ENCODE data around the gene SND1. TPM values are rescaled to one million over a fixed set of nuclear protein-coding genes. Genes with fewer than 3 reads are reported as not detected.

SND1 gene
- total RNA-seq, 1 donor from 2014 or later = 165 TPM

DNA sequence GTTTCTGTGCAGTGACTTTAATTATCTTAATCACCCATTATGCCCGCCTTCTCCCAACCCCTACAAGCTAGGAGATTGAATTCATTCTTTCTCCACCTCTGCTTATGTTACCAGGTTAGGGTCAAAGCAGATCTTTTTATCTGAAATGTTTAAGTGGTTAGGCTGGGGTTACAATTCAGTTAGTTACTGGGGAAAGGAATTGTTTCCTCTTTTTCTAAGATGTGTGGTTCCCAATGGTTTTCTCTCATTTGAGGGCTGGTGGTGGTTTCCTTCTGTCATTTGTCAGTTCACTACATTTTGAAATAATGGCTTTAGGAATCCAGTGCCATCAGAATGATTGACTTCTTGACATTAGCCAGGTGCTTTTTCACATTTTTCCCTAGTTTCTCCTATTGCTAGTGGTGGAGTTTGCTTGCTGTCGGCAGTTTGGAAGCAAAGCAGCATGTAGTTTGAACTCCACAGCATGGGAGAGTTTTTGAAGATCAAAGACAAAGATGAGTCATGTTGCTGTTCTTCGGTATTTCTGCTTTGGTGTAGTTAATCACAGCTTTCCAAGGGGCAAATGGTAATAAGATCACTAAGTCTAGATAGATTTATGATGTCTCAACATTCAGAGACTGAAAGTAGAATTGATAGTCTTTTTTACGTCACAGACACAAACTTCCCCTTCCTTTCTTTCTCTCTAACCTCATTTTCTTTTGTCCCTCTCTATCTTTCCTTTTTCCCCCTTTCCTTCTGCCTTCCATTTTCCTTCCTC lies 168.2 kb downstream of the SND1 start:
- peaks cover 3% of the 10 kb centered on the region for H3K4me1 Mint-ChIP-seq (ENCODE audit: low read depth, unreplicated experiment)
- H3K27me3 Mint-ChIP-seq (ENCODE audit: unreplicated experiment) = peaks cover 2% of the 10 kb centered on the region
- TF ChIP-seq, protein P1, sequence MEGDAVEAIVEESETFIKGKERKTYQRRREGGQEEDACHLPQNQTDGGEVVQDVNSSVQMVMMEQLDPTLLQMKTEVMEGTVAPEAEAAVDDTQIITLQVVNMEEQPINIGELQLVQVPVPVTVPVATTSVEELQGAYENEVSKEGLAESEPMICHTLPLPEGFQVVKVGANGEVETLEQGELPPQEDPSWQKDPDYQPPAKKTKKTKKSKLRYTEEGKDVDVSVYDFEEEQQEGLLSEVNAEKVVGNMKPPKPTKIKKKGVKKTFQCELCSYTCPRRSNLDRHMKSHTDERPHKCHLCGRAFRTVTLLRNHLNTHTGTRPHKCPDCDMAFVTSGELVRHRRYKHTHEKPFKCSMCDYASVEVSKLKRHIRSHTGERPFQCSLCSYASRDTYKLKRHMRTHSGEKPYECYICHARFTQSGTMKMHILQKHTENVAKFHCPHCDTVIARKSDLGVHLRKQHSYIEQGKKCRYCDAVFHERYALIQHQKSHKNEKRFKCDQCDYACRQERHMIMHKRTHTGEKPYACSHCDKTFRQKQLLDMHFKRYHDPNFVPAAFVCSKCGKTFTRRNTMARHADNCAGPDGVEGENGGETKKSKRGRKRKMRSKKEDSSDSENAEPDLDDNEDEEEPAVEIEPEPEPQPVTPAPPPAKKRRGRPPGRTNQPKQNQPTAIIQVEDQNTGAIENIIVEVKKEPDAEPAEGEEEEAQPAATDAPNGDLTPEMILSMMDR (IDR thresholded peaks at IDR 0.05; ENCODE audit: partially characterized antibody, unreplicated experiment) = no peak
- no peak overlapping the region for H3K27ac Mint-ChIP-seq (ENCODE audit: unreplicated experiment)
- H3K9me3 Mint-ChIP-seq (ENCODE audit: unreplicated experiment) = peaks cover 1% of the 10 kb centered on the region
- H3K36me3 Mint-ChIP-seq (ENCODE audit: unreplicated experiment) = no peaks in the 10 kb centered on the region
- H3K4me3 Mint-ChIP-seq (ENCODE audit: unreplicated experiment) = no peak overlapping the region
- no peak for DNase-seq

DNA sequence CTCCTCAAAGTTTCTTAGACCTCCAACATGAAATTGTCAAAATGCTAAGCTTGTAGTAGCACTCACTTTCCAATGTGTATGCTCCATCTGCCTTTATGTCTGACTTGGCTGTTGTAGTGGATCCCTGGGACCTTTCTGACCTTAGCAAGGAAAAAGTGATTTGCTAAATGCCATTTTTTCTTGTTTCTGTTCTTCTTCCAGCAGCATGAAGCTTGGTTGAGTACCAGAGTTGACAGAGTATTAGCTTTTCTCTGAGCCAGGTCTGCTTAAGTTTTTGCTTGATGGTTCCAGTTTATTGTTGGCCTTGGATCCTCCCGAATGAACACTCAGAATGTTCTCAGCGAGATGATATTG lies 168.7 kb downstream of the SND1 start:
- H3K9me3 Mint-ChIP-seq (ENCODE audit: unreplicated experiment) = peaks cover 1% of the 10 kb centered on the region
- H3K27ac Mint-ChIP-seq (ENCODE audit: unreplicated experiment) = no peak overlapping the region
- peaks cover 3% of the 10 kb centered on the region for H3K4me1 Mint-ChIP-seq (ENCODE audit: low read depth, unreplicated experiment)
- no peak overlapping the region for H3K4me3 Mint-ChIP-seq (ENCODE audit: unreplicated experiment)
- peaks cover 2% of the 10 kb centered on the region for H3K27me3 Mint-ChIP-seq (ENCODE audit: unreplicated experiment)
- TF ChIP-seq, protein P1 (IDR thresholded peaks at IDR 0.05; ENCODE audit: partially characterized antibody, unreplicated experiment) = no peak
- DNase-seq = no peak
- H3K36me3 Mint-ChIP-seq (ENCODE audit: unreplicated experiment) = no peaks in the 10 kb centered on the region

DNA sequence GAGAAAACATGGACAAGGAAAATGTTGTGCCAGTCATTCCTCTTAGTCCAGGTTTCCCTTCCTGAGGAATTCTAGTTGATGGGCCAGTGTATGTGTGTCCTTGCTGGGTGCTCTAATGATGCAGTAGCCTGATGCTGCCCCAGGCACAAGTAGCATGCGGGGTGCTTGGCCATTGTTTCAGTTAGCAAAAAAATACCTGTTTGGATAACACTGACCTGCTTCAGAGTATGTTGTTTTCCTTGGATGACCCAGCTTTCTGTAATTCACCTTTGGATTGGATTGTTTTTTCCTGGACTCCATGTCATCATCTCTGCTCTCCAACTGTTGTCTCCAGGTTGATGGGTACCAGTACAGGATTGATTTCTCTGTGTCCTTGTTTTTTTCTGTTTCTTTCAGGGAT lies 169.2 kb downstream of the SND1 start:
- TF ChIP-seq, protein P1 (IDR thresholded peaks at IDR 0.05; ENCODE audit: partially characterized antibody, unreplicated experiment) = no peak
- Mint-ChIP-seq H3K4me1 (ENCODE audit: low read depth, unreplicated experiment) (peaks cover 3% of the 10 kb centered on the region), H3K27ac (ENCODE audit: unreplicated experiment) (no peak overlapping the region), H3K36me3 (ENCODE audit: unreplicated experiment) (no peaks in the 10 kb centered on the region), H3K27me3 (ENCODE audit: unreplicated experiment) (peaks cover 2% of the 10 kb centered on the region), H3K9me3 (ENCODE audit: unreplicated experiment) (peaks cover 1% of the 10 kb centered on the region), H3K4me3 (ENCODE audit: unreplicated experiment) (no peak overlapping the region)
- no peak for DNase-seq

DNA sequence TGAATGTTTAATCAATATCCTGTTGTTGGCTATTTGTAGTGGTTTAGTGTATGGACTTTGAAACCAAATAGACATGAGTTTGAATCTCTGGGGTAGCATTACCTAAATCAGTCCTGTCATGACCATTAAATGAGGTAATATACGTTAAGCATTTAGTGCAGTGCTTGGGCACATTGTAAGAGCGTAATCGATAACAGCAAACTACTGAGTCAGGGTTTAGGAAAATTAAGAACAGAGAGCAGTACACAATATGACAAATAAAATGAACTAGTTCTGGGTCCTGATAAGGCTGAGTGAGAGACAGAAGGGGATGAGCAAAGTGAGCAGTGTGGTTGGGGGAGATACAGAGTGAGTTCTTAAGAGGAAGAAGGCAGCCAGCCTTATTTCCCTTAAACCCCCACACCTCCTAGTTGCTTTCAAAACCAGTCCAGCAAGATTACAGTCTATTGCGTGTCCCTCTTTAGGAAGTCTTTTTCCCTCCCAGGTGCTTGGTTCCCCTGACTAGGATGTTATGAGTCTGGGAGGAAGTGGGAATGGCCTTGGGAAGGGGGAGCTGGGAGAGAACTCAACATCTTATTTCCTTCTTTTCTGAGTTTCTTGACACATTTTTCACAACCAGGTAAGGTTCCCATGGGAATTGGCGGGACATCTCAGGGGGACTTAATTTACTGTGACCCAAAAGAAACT lies 171.0 kb downstream of the SND1 start:
- H3K36me3 Mint-ChIP-seq (ENCODE audit: unreplicated experiment) = no peaks in the 10 kb centered on the region
- peaks cover 2% of the 10 kb centered on the region for H3K27me3 Mint-ChIP-seq (ENCODE audit: unreplicated experiment)
- peaks cover 3% of the 10 kb centered on the region for H3K4me1 Mint-ChIP-seq (ENCODE audit: low read depth, unreplicated experiment)
- no peak overlapping the region for H3K4me3 Mint-ChIP-seq (ENCODE audit: unreplicated experiment)
- TF ChIP-seq, protein P1 (IDR thresholded peaks at IDR 0.05; ENCODE audit: partially characterized antibody, unreplicated experiment) = no peak
- H3K9me3 Mint-ChIP-seq (ENCODE audit: unreplicated experiment) = peaks cover 1% of the 10 kb centered on the region
- no peak for DNase-seq
- no peak overlapping the region for H3K27ac Mint-ChIP-seq (ENCODE audit: unreplicated experiment)

DNA sequence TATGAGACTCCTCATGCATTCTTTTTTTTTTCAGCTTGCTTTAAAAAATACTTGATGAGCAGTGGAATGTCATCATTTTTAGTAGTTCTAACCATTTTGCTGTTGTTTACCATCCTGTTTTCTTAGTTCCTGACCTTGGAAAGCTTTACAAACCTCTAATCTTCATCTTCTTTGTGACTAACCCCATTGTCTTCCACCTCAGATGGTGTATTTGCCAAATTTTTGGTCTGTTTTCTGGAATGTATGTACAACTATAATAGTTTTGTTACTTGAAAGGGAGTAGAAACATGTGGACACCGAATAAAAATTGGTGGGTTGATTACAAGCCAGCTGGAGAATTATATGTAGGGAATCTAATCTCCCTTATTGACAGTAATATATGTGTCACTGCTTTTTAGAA lies 172.7 kb downstream of the SND1 start:
- TF ChIP-seq, protein P1 (IDR thresholded peaks at IDR 0.05; ENCODE audit: partially characterized antibody, unreplicated experiment) = no peak
- Mint-ChIP-seq H3K9me3 (ENCODE audit: unreplicated experiment) (no peaks in the 10 kb centered on the region), H3K27me3 (ENCODE audit: unreplicated experiment) (no peaks in the 10 kb centered on the region), H3K4me3 (ENCODE audit: unreplicated experiment) (no peak overlapping the region), H3K4me1 (ENCODE audit: low read depth, unreplicated experiment) (peaks cover 9% of the 10 kb centered on the region), H3K36me3 (ENCODE audit: unreplicated experiment) (no peaks in the 10 kb centered on the region), H3K27ac (ENCODE audit: unreplicated experiment) (no peak overlapping the region)
- DNase-seq = no peak
